SK-N-MC (cell line): ENCODE data around the gene OMA1.

Experiments
- EZH2 ChIP-seq: fragments of 200-600 bp; sonication (generic); IDR thresholded peaks from one replicate; pipeline ENCODE4 v1.6.1; 2017; ENCODE audit warnings: antibody characterized with exemption
- POLR2AphosphoS5 ChIP-seq: IDR thresholded peaks from 2 replicates; pipeline ENCODE4 v1.6.1; 2012; ENCODE audit warnings: mild to moderate bottlenecking, low read depth, low read length, borderline replicate concordance

DNA sequence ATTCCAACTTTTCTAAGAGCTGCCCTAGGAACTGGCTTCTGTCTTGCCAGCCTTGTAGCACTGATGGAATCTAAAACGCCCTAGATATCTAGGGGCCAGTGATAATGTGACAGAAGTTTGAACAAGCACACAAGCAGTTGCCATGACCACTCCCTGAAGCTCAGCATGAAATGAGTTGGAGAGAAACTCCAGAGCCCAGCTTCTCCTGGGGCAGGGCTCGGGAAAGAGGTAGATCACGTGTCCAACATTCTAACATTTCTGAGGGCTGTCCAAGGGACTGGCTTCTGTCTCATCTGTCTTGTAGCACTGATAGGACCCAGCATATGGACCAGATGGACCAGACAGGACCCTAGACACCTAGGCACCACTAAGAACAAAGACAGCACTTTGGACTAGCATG is 37.9 kb downstream of the OMA1 start:
- TF ChIP-seq EZH2 = no peak
- TF ChIP-seq POLR2AphosphoS5 = no peak
